ENCODE measurements around the gene CANT1. TPM values are rescaled to one million over a fixed set of nuclear protein-coding genes. Genes with fewer than 3 reads are reported as not detected.

CANT1 gene
- total and polyA plus RNA-seq, 2 donors (not counting 1 experiment from before 2014, with no cell fraction given) = 39.9 to 46.6 TPM

GRCh38 chr17:79051306-79051705 lies 41.7 kb upstream of the CANT1 start:
- H4K20me1 ChIP-seq (ENCODE audit: control insufficient read depth, extremely low read depth, insufficient read depth, low read length) = no peaks in the 10 kb centered on the region
- H3K79me2 ChIP-seq (ENCODE audit: control insufficient read depth, insufficient read depth, low read length) = no peaks in the 10 kb centered on the region
- no peaks in the 10 kb centered on the region for H3K27me3 ChIP-seq (ENCODE audit: control insufficient read depth, insufficient read depth, low read length)
- no peaks in the 10 kb centered on the region for H3K9me3 ChIP-seq (ENCODE audit: control insufficient read depth, insufficient read depth, low read depth, low read length)
- DNase-seq (ENCODE audit: low read depth in 2 of 2) = no peak
- H2AFZ ChIP-seq (ENCODE audit: low read length) = no peak overlapping the region
- no peak overlapping the region for H3K27ac ChIP-seq (ENCODE audit: insufficient read depth, low read length)
- H3K4me1 ChIP-seq (ENCODE audit: control insufficient read depth, extremely low read depth, insufficient read depth, low read length) = no peaks in the 10 kb centered on the region
- no peak overlapping the region for H3K4me2 ChIP-seq (ENCODE audit: extremely low read depth, insufficient read depth, low read length)
- H3K4me3 ChIP-seq (replicated peaks in 1 of 4; ENCODE audit: control extremely low read depth in 1 of 4, insufficient read depth in 1 of 4, low read depth in 3 of 4, low read length in 4 of 4) = no peak overlapping the region
- no peak for TF ChIP-seq CTCF (conservative IDR thresholded peaks at IDR 0.05 in 1 of 2, IDR thresholded peaks at IDR 0.05 in 1 of 2; ENCODE audit: low read depth in 1 of 2, low read length in 2 of 2)
- no peak for TF ChIP-seq EZH2 (IDR thresholded peaks at IDR 0.05; ENCODE audit: low read length, missing control alignments)
- H3K36me3 ChIP-seq (ENCODE audit: control insufficient read depth, insufficient read depth, low read length) = no peaks in the 10 kb centered on the region
- H3K9ac ChIP-seq (ENCODE audit: insufficient read depth, low read length) = no peak overlapping the region

- Histone ChIP-seq H3K4me3 (replicated peaks in 1 of 4; ENCODE audit: control extremely low read depth in 1 of 4, insufficient read depth in 1 of 4, low read depth in 3 of 4, low read length in 4 of 4) (no peak overlapping the region), H3K27ac (ENCODE audit: insufficient read depth, low read length) (no peak overlapping the region), H3K9ac (ENCODE audit: insufficient read depth, low read length) (no peak overlapping the region), H3K36me3 (ENCODE audit: control insufficient read depth, insufficient read depth, low read length) (no peaks in the 10 kb centered on the region), H2AFZ (ENCODE audit: low read length) (no peak overlapping the region), H3K79me2 (ENCODE audit: control insufficient read depth, insufficient read depth, low read length) (no peaks in the 10 kb centered on the region), H3K9me3 (ENCODE audit: control insufficient read depth, insufficient read depth, low read depth, low read length) (no peaks in the 10 kb centered on the region), H3K4me1 (ENCODE audit: control insufficient read depth, extremely low read depth, insufficient read depth, low read length) (no peaks in the 10 kb centered on the region), H3K27me3 (ENCODE audit: control insufficient read depth, insufficient read depth, low read length) (no peaks in the 10 kb centered on the region), H3K4me2 (ENCODE audit: extremely low read depth, insufficient read depth, low read length) (no peak overlapping the region), H4K20me1 (ENCODE audit: control insufficient read depth, extremely low read depth, insufficient read depth, low read length) (no peaks in the 10 kb centered on the region)
- no peak for DNase-seq (ENCODE audit: low read depth in 2 of 2)
- TF ChIP-seq CTCF (conservative IDR thresholded peaks at IDR 0.05 in 1 of 2, IDR thresholded peaks at IDR 0.05 in 1 of 2; ENCODE audit: low read depth in 1 of 2, low read length in 2 of 2) = no peak
- no peak for TF ChIP-seq EZH2 (IDR thresholded peaks at IDR 0.05; ENCODE audit: low read length, missing control alignments)
Measured at GRCh38 chr17:79050551-79050950, 41.0 kb upstream of the CANT1 start.

GRCh38 chr17:79049821-79050220 lies 40.3 kb upstream of the CANT1 start:
- Histone ChIP-seq H3K4me2 (ENCODE audit: extremely low read depth, insufficient read depth, low read length) (no peak overlapping the region), H2AFZ (ENCODE audit: low read length) (no peak overlapping the region), H3K4me1 (ENCODE audit: control insufficient read depth, extremely low read depth, insufficient read depth, low read length) (no peaks in the 10 kb centered on the region), H3K9me3 (ENCODE audit: control insufficient read depth, insufficient read depth, low read depth, low read length) (no peaks in the 10 kb centered on the region), H3K4me3 (replicated peaks in 1 of 4; ENCODE audit: control extremely low read depth in 1 of 4, insufficient read depth in 1 of 4, low read depth in 3 of 4, low read length in 4 of 4) (no peak overlapping the region), H4K20me1 (ENCODE audit: control insufficient read depth, extremely low read depth, insufficient read depth, low read length) (no peaks in the 10 kb centered on the region), H3K9ac (ENCODE audit: insufficient read depth, low read length) (no peak overlapping the region), H3K36me3 (ENCODE audit: control insufficient read depth, insufficient read depth, low read length) (no peaks in the 10 kb centered on the region), H3K27ac (ENCODE audit: insufficient read depth, low read length) (no peak overlapping the region), H3K27me3 (ENCODE audit: control insufficient read depth, insufficient read depth, low read length) (no peaks in the 10 kb centered on the region), H3K79me2 (ENCODE audit: control insufficient read depth, insufficient read depth, low read length) (no peaks in the 10 kb centered on the region)
- TF ChIP-seq CTCF (conservative IDR thresholded peaks at IDR 0.05 in 1 of 2, IDR thresholded peaks at IDR 0.05 in 1 of 2; ENCODE audit: low read depth in 1 of 2, low read length in 2 of 2) = no peak
- TF ChIP-seq EZH2 (IDR thresholded peaks at IDR 0.05; ENCODE audit: low read length, missing control alignments) = no peak
- no peak for DNase-seq (ENCODE audit: low read depth in 2 of 2)
